ENCODE measurements around the gene NAA35.

DNA sequence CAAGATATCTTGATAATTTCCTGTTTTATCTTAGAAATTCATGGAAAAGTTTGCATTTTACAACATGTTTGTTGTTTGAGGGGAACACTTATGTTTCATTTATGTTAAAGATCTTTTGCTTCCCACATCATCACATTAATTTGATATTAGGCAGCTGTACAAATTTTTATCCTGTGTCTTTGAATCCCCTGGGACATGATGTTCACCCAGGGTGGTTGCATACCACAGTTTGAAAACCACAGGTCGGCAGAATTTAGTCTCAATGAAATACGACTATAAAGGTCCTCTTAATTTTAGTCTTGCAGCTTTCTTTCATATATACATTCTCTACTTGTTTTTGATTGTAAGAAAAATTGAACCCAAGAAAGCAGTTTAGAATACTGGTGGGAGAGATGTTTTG, 3.7 kb downstream of the NAA35 start:
- TF ChIP-seq, protein P1, sequence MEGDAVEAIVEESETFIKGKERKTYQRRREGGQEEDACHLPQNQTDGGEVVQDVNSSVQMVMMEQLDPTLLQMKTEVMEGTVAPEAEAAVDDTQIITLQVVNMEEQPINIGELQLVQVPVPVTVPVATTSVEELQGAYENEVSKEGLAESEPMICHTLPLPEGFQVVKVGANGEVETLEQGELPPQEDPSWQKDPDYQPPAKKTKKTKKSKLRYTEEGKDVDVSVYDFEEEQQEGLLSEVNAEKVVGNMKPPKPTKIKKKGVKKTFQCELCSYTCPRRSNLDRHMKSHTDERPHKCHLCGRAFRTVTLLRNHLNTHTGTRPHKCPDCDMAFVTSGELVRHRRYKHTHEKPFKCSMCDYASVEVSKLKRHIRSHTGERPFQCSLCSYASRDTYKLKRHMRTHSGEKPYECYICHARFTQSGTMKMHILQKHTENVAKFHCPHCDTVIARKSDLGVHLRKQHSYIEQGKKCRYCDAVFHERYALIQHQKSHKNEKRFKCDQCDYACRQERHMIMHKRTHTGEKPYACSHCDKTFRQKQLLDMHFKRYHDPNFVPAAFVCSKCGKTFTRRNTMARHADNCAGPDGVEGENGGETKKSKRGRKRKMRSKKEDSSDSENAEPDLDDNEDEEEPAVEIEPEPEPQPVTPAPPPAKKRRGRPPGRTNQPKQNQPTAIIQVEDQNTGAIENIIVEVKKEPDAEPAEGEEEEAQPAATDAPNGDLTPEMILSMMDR (IDR thresholded peaks at IDR 0.05), result no peak
- TF ChIP-seq POLR2A (IDR thresholded peaks at IDR 0.05) (no peak), POLR2AphosphoS5 (IDR thresholded peaks at IDR 0.05) (no peak)
